ENCODE measurements around the gene MIGA2. TPM values are rescaled to one million over a fixed set of nuclear protein-coding genes. Genes with fewer than 3 reads are reported as not detected.

The MIGA2 gene
- total and polyA plus RNA-seq, 2 of the 8 experiments (the other 6 are each of a cell fraction or from before 2014, with no cell fraction given), result 24.6 to 39.0 TPM

DNA sequence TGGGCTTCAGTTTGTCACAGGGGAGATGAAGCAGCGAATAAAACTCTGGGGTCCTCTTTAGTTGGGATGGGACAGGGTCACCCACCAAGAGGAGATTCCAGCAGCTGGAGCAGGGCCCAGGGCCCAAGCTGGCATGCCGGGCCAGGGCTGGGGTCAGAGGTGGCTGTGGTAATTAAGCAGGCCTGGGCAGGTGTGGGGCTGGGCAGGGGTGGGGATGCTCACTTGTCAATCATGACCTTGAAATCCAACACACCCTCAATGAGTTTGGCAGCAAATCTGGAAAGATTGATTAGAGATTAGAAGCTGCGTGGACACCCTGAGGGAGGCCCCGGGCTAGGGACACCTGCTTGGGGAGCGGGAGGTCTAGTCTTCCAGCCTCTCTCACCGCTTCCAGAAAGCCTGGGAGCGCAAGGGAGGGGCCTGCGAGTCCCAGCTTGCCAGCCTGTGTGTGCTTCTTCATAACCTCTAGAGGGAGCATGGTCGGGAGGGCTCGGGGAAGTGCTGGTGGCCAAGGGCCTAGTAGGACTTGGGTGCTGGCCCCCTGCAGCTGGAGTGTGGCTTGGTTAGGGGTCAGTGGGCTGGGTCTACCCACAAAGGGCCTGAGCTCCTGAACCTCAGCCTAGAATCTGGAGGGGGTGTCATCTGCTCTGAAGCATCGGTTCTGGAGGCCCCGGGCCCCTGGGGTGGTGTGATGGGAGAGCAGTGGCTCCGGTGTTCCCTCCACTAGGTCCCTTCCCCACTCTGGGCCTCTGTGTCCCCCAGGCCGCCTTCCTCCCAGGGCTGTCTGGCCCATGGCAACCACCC, 66.6 kb downstream of the MIGA2 start (continued):
- no peak for TF ChIP-seq PHF8 (conservative IDR thresholded peaks at IDR 0.05; ENCODE audit: low read depth, low read length)
- peak; percentile 2 to 35; a peak in 2 of 4 replicates for TF ChIP-seq RAD21 (IDR thresholded peaks at IDR 0.05 in 1 of 2, conservative IDR thresholded peaks at IDR 0.05 in 1 of 2; ENCODE audit: low read depth in 2 of 2, low read length in 2 of 2)
- no peak for TF ChIP-seq JUN (IDR thresholded peaks at IDR 0.05; ENCODE audit: low read depth, low read length)
- TF ChIP-seq SAP30 (IDR thresholded peaks at IDR 0.05; ENCODE audit: insufficient read depth, insufficient replicate concordance, low read length), result no peak
- TF ChIP-seq, protein P1, sequence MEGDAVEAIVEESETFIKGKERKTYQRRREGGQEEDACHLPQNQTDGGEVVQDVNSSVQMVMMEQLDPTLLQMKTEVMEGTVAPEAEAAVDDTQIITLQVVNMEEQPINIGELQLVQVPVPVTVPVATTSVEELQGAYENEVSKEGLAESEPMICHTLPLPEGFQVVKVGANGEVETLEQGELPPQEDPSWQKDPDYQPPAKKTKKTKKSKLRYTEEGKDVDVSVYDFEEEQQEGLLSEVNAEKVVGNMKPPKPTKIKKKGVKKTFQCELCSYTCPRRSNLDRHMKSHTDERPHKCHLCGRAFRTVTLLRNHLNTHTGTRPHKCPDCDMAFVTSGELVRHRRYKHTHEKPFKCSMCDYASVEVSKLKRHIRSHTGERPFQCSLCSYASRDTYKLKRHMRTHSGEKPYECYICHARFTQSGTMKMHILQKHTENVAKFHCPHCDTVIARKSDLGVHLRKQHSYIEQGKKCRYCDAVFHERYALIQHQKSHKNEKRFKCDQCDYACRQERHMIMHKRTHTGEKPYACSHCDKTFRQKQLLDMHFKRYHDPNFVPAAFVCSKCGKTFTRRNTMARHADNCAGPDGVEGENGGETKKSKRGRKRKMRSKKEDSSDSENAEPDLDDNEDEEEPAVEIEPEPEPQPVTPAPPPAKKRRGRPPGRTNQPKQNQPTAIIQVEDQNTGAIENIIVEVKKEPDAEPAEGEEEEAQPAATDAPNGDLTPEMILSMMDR (IDR thresholded peaks at IDR 0.05; ENCODE audit: control extremely low read depth in 1 of 3, insufficient read depth in 1 of 3, low read depth in 1 of 3, low read length in 3 of 3), result peak in 2 of 3 experiments; percentile 69 to 83; a peak in 3 of 4 replicates
- no peak for TF ChIP-seq TBP (IDR thresholded peaks at IDR 0.05; ENCODE audit: low read depth, low read length)
- no peak for TF ChIP-seq BACH1 (IDR thresholded peaks at IDR 0.05; ENCODE audit: low read length)
- TF ChIP-seq, protein P2, sequence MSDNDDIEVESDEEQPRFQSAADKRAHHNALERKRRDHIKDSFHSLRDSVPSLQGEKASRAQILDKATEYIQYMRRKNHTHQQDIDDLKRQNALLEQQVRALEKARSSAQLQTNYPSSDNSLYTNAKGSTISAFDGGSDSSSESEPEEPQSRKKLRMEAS (IDR thresholded peaks at IDR 0.05), result no peak
- TF ChIP-seq CTBP2 (IDR thresholded peaks at IDR 0.05; ENCODE audit: borderline replicate concordance, insufficient read depth, insufficient read length, low read length), result no peak

All from H1 (cell line).